NCI-H446 treated with DMSO at 0.1 percent for 48 hours (cell line): ENCODE data around the gene UBASH3B.
"Not testable (repeated sequence)": the region's sequence is repeated elsewhere in the genome, so short reads cannot be mapped to it uniquely, and the experiment has no call there.

Experiments
- DNase-seq: peaks from one replicate; lab custom pipeline; 2025; lab: John Stamatoyannopoulos, UW

UBASH3B gene

DNA sequence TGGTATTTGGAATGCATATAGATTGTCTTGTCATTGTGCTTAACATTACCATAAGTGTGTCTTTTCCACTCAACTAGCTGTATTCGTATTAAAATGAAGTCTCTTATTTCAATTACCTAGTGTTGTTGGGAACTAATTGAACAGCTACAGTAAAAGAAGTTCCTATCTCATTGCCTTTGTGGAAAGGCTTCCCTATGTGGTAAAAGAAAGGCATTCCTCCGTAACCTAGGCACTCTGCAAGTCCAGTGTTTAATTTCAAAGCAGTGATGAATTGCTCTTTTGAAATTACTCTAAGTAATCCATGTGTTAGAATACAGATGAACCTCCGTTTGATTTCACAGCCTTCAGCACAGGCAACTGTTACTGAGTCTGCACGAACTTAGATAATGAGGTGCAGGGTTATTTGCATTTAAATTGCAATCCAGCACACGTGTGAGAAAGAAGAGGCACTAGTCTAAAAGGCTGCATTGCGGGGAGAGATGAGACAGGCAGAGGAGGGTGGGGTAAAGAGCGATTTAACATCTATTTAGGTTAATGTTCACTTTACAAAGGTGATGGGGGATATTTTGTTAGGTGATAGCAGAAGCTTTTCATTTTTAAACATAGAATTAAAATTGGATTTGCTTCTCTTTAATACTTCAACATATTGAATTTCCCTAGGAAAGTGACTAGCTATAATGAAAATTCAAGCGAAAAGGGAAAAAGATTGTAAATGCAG lies 157.8 kb downstream of the UBASH3B start:
- DNase-seq, result no peak

GRCh38 chr11:122813894-122814270 lies 158.4 kb downstream of the UBASH3B start:
- DNase-seq, result no peak

DNA sequence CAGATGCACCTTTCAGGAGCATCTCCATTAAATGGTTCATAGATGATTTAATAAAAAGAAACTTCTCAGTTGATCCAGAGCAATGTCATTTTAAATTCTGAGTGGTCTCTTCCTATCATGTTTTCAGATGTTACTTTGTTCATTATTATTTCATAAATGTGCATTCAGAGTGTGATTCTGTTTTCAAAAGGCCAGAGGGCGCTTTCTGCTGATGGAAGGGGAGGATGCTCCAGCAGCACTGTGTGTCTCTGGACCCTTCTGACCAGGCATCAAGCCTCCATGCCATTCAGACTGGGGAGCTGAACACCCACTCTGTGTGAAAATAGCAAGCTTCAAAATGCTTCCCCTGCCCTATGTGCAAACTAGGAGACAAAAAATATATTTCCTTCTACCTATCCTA lies 158.9 kb downstream of the UBASH3B start:
- no peak for DNase-seq

DNA sequence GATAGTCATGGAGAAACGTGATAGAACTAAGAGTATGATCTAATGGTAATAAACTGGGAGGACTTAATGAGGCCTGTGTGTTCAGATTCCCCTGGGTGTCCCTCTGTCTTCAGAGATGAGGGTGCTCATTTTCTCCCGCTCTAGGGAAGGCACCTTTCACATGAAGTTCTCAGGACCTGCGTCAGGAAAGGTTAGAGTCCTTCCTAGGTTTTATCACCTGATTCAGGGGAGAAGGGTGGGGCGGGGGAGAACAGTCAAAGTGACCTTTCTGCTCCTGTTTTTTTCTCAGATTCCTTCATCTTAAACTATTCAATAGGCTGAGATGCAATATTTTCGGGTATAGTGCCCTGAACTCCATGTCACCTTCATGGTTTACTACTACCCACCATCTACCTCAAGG lies 160.4 kb downstream of the UBASH3B start:
- no peak for DNase-seq

DNA sequence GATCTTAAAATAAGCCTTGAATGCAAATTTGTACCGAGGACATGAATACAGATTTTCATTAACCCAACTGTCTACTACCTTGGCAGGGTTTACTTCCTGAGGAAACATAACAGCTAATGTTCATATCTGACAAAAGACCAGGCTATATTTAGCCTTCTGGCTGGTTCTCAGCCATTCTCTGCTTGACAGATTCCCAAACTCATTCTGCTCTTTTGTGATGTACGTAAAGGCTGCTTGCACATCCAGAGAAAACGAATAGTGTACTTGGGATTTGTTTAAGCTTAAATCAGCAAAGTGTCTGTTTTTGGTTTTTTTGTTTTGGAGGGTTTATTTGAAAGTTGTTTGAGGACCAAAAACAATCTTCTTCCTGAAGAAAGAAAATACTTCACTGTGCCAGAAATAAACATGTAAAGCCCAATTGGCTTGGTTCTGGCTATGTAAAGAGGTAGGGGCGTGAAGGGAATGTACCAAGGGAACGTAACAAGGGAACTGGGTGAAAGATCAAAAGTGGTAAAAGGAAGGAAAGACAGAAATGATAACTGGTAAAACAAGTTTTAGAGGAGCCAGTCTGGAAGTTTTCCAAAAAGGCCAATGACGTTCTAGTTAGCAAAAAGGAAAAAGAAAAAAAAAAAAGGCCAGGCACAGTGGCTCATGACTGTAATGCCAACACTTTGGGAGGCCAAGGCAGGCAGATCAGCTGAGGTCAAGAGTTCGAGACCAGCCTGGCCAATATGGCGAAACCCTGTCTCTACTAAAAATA lies 161.4 kb downstream of the UBASH3B start:
- DNase-seq, result no peak

- DNase-seq, result no peak
Measured at GRCh38 chr11:122820158-122820557, 164.6 kb downstream of the UBASH3B start.

- DNase-seq, result no peak
Measured at GRCh38 chr11:122821169-122821568, 165.6 kb downstream of the UBASH3B start.

DNA sequence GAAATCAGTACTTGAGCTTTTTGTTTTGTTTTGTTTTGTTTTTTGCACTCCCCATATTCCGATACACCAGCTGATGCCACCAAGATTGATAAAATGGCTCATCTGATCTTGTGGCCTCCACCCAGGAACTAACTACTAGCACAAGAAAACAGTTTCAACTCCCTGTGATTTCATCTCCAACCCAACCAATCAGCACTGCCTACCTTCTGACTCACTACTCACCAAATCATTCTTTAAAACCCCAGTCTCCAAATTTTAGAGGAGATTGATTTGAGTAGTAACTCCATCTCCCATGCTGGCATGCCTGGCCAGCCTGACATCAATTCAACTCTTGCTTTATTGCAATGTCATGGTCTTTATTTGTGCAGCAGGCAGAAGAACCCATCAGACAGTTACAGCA lies 166.7 kb downstream of the UBASH3B start:
- no peak for DNase-seq

GRCh38 chr11:122823564-122823963 lies 168.0 kb downstream of the UBASH3B start:
- DNase-seq, result no peak

GRCh38 chr11:122829371-122829770 lies 173.8 kb downstream of the UBASH3B start:
- not testable (repeated sequence) for DNase-seq

- DNase-seq, result not testable (repeated sequence)
Measured at GRCh38 chr11:122832297-122832696, 176.8 kb downstream of the UBASH3B start.

DNA sequence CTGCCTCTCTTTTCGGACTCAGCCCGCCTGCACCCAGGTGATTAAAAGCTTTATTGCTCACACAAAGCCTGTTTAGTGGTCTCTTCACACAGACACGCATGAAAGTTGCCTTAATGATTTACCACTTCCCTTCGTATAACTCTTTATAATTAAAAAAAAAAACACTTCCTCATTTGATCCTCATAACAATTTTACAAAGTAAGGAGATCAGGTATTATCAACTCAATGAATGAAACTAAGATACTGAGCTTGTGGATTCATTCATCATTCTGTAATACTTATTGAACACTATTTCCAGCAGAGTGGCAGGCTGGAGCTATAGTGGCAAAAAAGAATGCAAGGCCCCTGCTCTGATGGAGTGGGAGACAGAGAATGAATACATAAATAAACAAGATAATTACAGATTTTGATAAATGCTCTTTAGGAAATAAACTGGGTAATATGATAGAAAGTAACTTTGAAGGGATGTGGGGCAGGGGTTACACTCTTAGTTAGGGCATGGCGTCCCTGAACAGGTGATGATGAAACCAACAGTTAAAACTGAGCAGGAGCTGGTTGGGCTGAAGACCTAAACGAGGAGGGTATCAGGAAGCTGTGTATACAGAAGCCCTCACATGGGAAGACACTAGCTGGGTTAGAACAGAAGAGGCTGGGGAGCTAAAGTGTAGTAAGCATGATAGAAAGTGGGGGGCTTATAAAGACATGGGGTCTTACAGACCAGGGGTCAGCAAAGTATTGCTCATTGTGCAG lies 177.4 kb downstream of the UBASH3B start:
- DNase-seq, result no peak

- DNase-seq, result no peak
Measured at GRCh38 chr11:122833846-122834464, 178.4 kb downstream of the UBASH3B start.

- DNase-seq, result no peak
Measured at GRCh38 chr11:122836916-122837315, 181.4 kb downstream of the UBASH3B start.

DNA sequence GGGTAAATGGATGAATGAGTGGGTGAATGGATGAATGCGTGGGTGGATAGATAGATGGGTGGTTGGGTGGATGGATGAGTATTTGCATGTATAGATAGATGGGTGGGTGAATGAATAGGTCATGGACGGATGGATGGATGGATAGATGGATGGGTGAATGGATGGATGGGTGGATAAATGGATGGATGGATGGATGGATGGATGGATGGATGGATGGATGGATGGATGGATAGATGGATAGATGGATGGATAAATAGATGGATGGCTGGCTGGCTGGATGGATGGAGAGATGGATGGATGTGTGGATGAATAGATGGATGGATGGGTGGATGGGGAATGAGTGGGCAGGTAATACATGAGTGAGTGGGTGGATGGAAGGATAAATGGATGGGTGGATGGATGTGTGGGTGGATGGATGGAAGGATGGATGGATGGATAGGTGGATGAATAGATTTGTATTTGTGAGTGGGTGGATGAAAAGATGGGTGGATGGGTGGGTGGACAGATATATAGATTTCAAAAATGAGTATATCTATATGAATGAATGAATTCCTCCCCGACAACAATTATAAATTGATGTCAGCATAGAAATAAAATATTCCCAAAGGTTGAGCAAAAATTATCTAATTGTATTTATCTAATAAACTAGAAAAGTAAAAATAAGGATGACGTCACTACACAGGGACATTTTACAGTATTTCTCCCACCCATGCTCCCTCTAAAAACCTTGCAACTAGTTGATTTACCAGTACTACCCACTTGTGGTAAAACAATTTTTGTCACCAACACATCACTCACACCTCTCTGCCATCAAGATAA lies 182.2 kb downstream of the UBASH3B start:
- DNase-seq, result no peak

- DNase-seq, result no peak
Measured at GRCh38 chr11:122843281-122844141, 188.0 kb downstream of the UBASH3B start.

- DNase-seq, result no peak
Measured at GRCh38 chr11:122847466-122847865, 191.9 kb downstream of the UBASH3B start.

DNA sequence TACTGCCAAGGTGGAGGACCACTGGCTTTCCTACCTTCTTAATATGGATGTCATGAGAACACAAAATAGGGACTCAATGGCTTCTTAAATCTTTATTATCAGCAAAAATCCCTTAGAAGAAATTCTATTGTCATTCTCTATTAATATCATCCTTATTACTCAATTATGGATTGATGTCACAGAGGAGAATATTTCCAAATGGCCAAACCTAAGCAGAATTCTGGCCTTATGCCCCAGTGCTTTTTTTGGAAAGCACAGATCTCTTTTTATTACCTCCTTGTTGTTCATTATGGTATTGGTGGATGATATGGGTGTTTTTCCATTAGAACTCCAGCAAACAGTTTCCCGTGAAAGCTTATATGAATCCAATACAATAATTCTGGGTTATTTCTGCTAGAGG lies 192.7 kb downstream of the UBASH3B start:
- DNase-seq, result no peak

- no peak for DNase-seq
Measured at GRCh38 chr11:122850076-122850631, 194.6 kb downstream of the UBASH3B start.

- DNase-seq, result no peak
Measured at GRCh38 chr11:122851366-122851966, 195.9 kb downstream of the UBASH3B start.
